HepG2 (cell line): Measurements from ENCODE around the gene TJAP1. TPM values are rescaled to one million over a fixed set of nuclear protein-coding genes. Genes with fewer than 3 reads are reported as not detected.

Source experiments
- ATF2 ChIP-seq: sonication (generic); formaldehyde crosslinking; IDR thresholded peaks from 2 replicates; pipeline ENCODE4 v1.4.0; 2020; ENCODE audit warnings: missing genetic modification reagents
- CAMTA2 ChIP-seq: sonication (generic); formaldehyde crosslinking; IDR thresholded peaks from 2 replicates; pipeline ENCODE4 v1.4.0; 2020; ENCODE audit warnings: mild to moderate bottlenecking, missing genetic modification reagents, borderline replicate concordance
- EHMT2 ChIP-seq: fragments of 200-600 bp; sonication (generic); IDR thresholded peaks from 2 replicates; pipeline ENCODE4 v1.7.0; 2017; ENCODE audit warnings: antibody characterized with exemption, low read depth, low read length, borderline replicate concordance
- ETV6 ChIP-seq: sonication (generic); formaldehyde crosslinking; conservative IDR thresholded peaks from 2 replicates; pipeline ENCODE4 v1.4.0; 2020; ENCODE audit warnings: missing genetic modification reagents
- FOXK1 ChIP-seq: sonication (generic); formaldehyde crosslinking; IDR thresholded peaks from 2 replicates; pipeline ENCODE4 v1.4.0; 2020; ENCODE audit warnings: low read depth, missing genetic modification reagents, borderline replicate concordance
- JUND ChIP-seq: sonication (generic); formaldehyde crosslinking; IDR thresholded peaks from 2 replicates; pipeline ENCODE4 v1.8.0; 2022; ENCODE audit warnings: mild to moderate bottlenecking, missing genetic modification reagents
- NFE2L1 ChIP-seq: sonication (generic); formaldehyde crosslinking; IDR thresholded peaks from 2 replicates; pipeline ENCODE4 v1.4.0; 2020; ENCODE audit warnings: missing genetic modification reagents, mild to moderate bottlenecking, borderline replicate concordance
- SAFB2 ChIP-seq: sonication (generic); formaldehyde crosslinking; IDR thresholded peaks from 2 replicates; pipeline ENCODE4 v1.5.1; 2020; ENCODE audit warnings: missing genetic modification reagents, low read depth, mild to moderate bottlenecking, borderline replicate concordance
- SKIL ChIP-seq: sonication (generic); formaldehyde crosslinking; IDR thresholded peaks from 2 replicates; pipeline ENCODE4 v1.8.0; 2022; ENCODE audit warnings: missing genetic modification reagents, mild to moderate bottlenecking, moderate library complexity, borderline replicate concordance
- SNAPC2 ChIP-seq: sonication (generic); formaldehyde crosslinking; IDR thresholded peaks from 2 replicates; pipeline ENCODE4 v1.8.1; 2022; ENCODE audit warnings: mild to moderate bottlenecking, missing genetic modification reagents
- SP5 ChIP-seq: IDR thresholded peaks from 2 replicates; pipeline ENCODE4 v1.6.1; 2016; ENCODE audit warnings: low read depth, borderline replicate concordance
- SRF ChIP-seq: IDR thresholded peaks from 2 replicates; pipeline ENCODE4 v1.6.1; 2011; ENCODE audit warnings: mild to moderate bottlenecking, low read depth, low read length, moderate library complexity
- ZC3H13 ChIP-seq: sonication (generic); formaldehyde crosslinking; IDR thresholded peaks from 2 replicates; pipeline ENCODE4 v1.8.1; 2023; ENCODE audit warnings: mild to moderate bottlenecking, missing genetic modification reagents, moderate library complexity
- ZFP91 ChIP-seq: sonication (generic); formaldehyde crosslinking; IDR thresholded peaks from 2 replicates; pipeline ENCODE4 v1.9.0; 2022; ENCODE audit warnings: missing genetic modification reagents, mild to moderate bottlenecking, borderline replicate concordance
- ZMAT5 ChIP-seq: sonication (generic); formaldehyde crosslinking; IDR thresholded peaks from 2 replicates; pipeline ENCODE4 v1.5.0; 2020; ENCODE audit warnings: mild to moderate bottlenecking, low read depth, missing genetic modification reagents, borderline replicate concordance
- ZNF205 ChIP-seq: IDR thresholded peaks from 2 replicates; pipeline ENCODE4 v1.6.1; 2018; ENCODE audit warnings: missing biosample characterization, missing genetic modification reagents
- ZNF292 ChIP-seq: sonication (generic); formaldehyde crosslinking; IDR thresholded peaks from 2 replicates; pipeline ENCODE4 v1.8.1; 2022; ENCODE audit warnings: mild to moderate bottlenecking, low read depth, missing genetic modification reagents, borderline replicate concordance
- ZNF510 ChIP-seq: sonication (generic); formaldehyde crosslinking; IDR thresholded peaks from 2 replicates; pipeline ENCODE4 v1.4.0; 2020; ENCODE audit warnings: low read depth, mild to moderate bottlenecking, missing genetic modification reagents
- ZNF550 ChIP-seq: sonication (generic); formaldehyde crosslinking; IDR thresholded peaks from 2 replicates; pipeline ENCODE4 v1.4.0; 2020; ENCODE audit warnings: mild to moderate bottlenecking, missing genetic modification reagents, borderline replicate concordance
- ZNF589 ChIP-seq: sonication (generic); formaldehyde crosslinking; conservative IDR thresholded peaks from 2 replicates; pipeline ENCODE4 v1.8.0; 2022; ENCODE audit warnings: mild to moderate bottlenecking, moderate library complexity, missing genetic modification reagents
- ZNF619 ChIP-seq: sonication (generic); formaldehyde crosslinking; IDR thresholded peaks from 2 replicates; pipeline ENCODE4 v1.4.0; 2020; ENCODE audit warnings: mild to moderate bottlenecking, missing genetic modification reagents
- ZNF773 ChIP-seq: sonication (generic); formaldehyde crosslinking; IDR thresholded peaks from 2 replicates; pipeline ENCODE4 v1.4.0; 2020; ENCODE audit warnings: missing genetic modification reagents, borderline replicate concordance
- ZNF878 ChIP-seq: sonication (generic); formaldehyde crosslinking; IDR thresholded peaks from 2 replicates; pipeline ENCODE4 v1.8.1; 2023; ENCODE audit warnings: mild to moderate bottlenecking, missing genetic modification reagents, moderate library complexity
- polyA plus RNA-seq, 8 experiments: library from polyadenylated mRNA; depleted of rRNA in 3 of 8; stranded (reverse) in 7 of 8; unstranded in 1 of 8; fragments of >200 nt; fragmentation: Illumina TruSeq in 4 of 8; extraction: Trizol in 4 of 8; gene quantifications; 2 replicates each; pipeline versions ENCODE4 v1.2.1 to v1.2.3, GENCODE V29; 2011 to 2016; ENCODE audit warnings: low read depth in 4 of 8, missing spikeins in 1 of 8, mixed read lengths in 1 of 8; ENCODE audit not compliant: insufficient read depth in 1 of 8
- total RNA-seq, 5 experiments: library from RNA; depleted of rRNA; stranded (reverse); fragments of >200 nt; fragmentation: Illumina TruSeq; extraction: Trizol; gene quantifications; 2 replicates each; pipeline ENCODE4 v1.2.3, GENCODE V29; 2016; ENCODE audit warnings: low read depth in 1 of 5

The TJAP1 gene
- total and polyA plus RNA-seq, 2 of the 13 experiments (the other 11 are each of a cell fraction or from before 2014, with no cell fraction given): 15.7 to 41.6 TPM

- TF ChIP-seq ZFP91 (CRISPR knock-in tag): peak; percentile 55; the same call in 1 of the 2 replicates
- TF ChIP-seq CAMTA2 (CRISPR knock-in tag): 0 out of 2 replicates have a peak, but pooled peaks have one; percentile 54
- TF ChIP-seq SNAPC2 (CRISPR knock-in tag): no peak
- no peak for TF ChIP-seq SKIL (CRISPR knock-in tag)
- TF ChIP-seq ZNF550 (CRISPR knock-in tag): no peak
- no peak for TF ChIP-seq EHMT2
- no peak for TF ChIP-seq ETV6 (CRISPR knock-in tag)
- TF ChIP-seq ZNF205 (CRISPR knock-in tag): 0 out of 2 replicates have a peak, but pooled peaks have one; percentile 52
- no peak for TF ChIP-seq ZNF773 (CRISPR knock-in tag)
- TF ChIP-seq ZNF510 (CRISPR knock-in tag): no peak
- TF ChIP-seq NFE2L1 (CRISPR knock-in tag): no peak
- no peak for TF ChIP-seq JUND (CRISPR knock-in tag)
- no peak for TF ChIP-seq ZNF878 (CRISPR knock-in tag)
- TF ChIP-seq ATF2 (CRISPR knock-in tag): no peak
- TF ChIP-seq ZMAT5: no peak
- 0 out of 2 replicates have a peak, but pooled peaks have one; percentile 53 for TF ChIP-seq ZC3H13 (CRISPR knock-in tag)
- no peak for TF ChIP-seq ZNF292 (CRISPR knock-in tag)
- no peak for TF ChIP-seq SP5
- TF ChIP-seq ZNF619 (CRISPR knock-in tag): no peak
- TF ChIP-seq ZNF589 (CRISPR knock-in tag): no peak
- TF ChIP-seq FOXK1 (CRISPR knock-in tag): 0 out of 2 replicates have a peak, but pooled peaks have one; percentile 13
- TF ChIP-seq SRF: no peak
- no peak for TF ChIP-seq SAFB2
These were observed 29.5 kb downstream of the TJAP1 start (continued) for GRCh38 chr6:43506667-43507471.
